IMR-90 (cell line): ENCODE data around the gene CLDN22.

Experiments used
- BHLHE40 ChIP-seq: fragments of 150-350 bp; IDR thresholded peaks from 2 replicates; pipeline ENCODE4 v1.6.1; 2016; ENCODE audit warnings: mild to moderate bottlenecking, low read depth, low read length
- CEBPB ChIP-seq: IDR thresholded peaks from 2 replicates; pipeline ENCODE4 v1.6.1; 2012; ENCODE audit warnings: low read depth, low read length, improper control_type of control experiment
- CHD1 ChIP-seq: IDR thresholded peaks from 2 replicates; pipeline ENCODE4 v1.6.1; 2012; ENCODE audit warnings: low read depth, low read length, improper control_type of control experiment
- FOS ChIP-seq: fragments of 150-350 bp; IDR thresholded peaks from 2 replicates; pipeline ENCODE4 v1.6.1; 2016; ENCODE audit warnings: low read depth, low read length
- MAZ ChIP-seq: IDR thresholded peaks from 2 replicates; pipeline ENCODE4 v1.6.1; 2012; ENCODE audit warnings: low read depth, mild to moderate bottlenecking, low read length, improper control_type of control experiment, moderate library complexity, borderline replicate concordance
- POLR2A ChIP-seq: IDR thresholded peaks from 2 replicates; pipeline ENCODE4 v1.6.1; 2012; ENCODE audit warnings: mild to moderate bottlenecking, low read depth, low read length
- RAD21 ChIP-seq: IDR thresholded peaks from 2 replicates; pipeline ENCODE4 v1.6.1; 2012; ENCODE audit warnings: low read length, improper control_type of control experiment
- RFX5 ChIP-seq: IDR thresholded peaks from 2 replicates; pipeline ENCODE4 v1.8.0; 2012; ENCODE audit warnings: low read depth, mild to moderate bottlenecking, low read length, moderate library complexity
- SMC3 ChIP-seq: fragments of 150-350 bp; IDR thresholded peaks from 2 replicates; pipeline ENCODE4 v1.6.1; 2016; ENCODE audit warnings: low read depth, mild to moderate bottlenecking, antibody characterized with exemption, low read length, moderate library complexity
- TF ChIP-seq, protein P1 (sequence below): conservative IDR thresholded peaks from 2 replicates; pipeline ENCODE4 v1.5.1; 2012; ENCODE audit warnings: mild to moderate bottlenecking, low read depth, low read length, improper control_type of control experiment

DNA sequence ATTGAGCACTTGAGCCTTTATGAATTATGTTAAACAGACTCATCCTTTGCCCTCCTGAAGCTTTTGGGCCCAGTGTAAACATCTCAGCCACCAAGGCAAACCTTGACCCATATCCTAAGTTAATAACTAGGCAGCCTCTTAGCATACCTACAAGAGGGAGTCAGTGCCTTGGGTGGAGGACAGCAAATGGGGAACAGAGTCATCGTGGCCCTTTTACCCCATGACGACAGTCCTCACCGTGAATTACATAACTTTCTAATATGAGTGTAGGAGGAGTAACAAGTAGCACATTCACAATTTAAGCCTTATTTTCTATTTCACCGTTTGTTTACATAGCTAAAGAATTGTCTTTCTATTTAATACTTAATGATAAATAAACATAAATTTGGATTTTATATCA, 16.8 kb downstream of the CLDN22 start:
- TF ChIP-seq, protein P1, sequence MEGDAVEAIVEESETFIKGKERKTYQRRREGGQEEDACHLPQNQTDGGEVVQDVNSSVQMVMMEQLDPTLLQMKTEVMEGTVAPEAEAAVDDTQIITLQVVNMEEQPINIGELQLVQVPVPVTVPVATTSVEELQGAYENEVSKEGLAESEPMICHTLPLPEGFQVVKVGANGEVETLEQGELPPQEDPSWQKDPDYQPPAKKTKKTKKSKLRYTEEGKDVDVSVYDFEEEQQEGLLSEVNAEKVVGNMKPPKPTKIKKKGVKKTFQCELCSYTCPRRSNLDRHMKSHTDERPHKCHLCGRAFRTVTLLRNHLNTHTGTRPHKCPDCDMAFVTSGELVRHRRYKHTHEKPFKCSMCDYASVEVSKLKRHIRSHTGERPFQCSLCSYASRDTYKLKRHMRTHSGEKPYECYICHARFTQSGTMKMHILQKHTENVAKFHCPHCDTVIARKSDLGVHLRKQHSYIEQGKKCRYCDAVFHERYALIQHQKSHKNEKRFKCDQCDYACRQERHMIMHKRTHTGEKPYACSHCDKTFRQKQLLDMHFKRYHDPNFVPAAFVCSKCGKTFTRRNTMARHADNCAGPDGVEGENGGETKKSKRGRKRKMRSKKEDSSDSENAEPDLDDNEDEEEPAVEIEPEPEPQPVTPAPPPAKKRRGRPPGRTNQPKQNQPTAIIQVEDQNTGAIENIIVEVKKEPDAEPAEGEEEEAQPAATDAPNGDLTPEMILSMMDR: no peak
- no peak for TF ChIP-seq FOS
- no peak for TF ChIP-seq SMC3
- no peak for TF ChIP-seq POLR2A
- TF ChIP-seq RAD21: no peak
- no peak for TF ChIP-seq BHLHE40
- no peak for TF ChIP-seq CHD1
- no peak for TF ChIP-seq MAZ
- TF ChIP-seq CEBPB: no peak
- no peak for TF ChIP-seq RFX5
